HepG2 (cell line): Measurements from ENCODE around the gene PCDHB3. TPM values are rescaled to one million over a fixed set of nuclear protein-coding genes. Genes with fewer than 3 reads are reported as not detected.

Experiments
- ATAC-seq: fragments of 200-7000 bp; cut with Tn5 transposase; 3 replicates; pipeline ENCODE4 v1.9.1; 2020; ENCODE audit warnings: mild to moderate bottlenecking, moderate library complexity
- BruUV-seq: library from RNA; stranded (reverse); fragments of 400-500 nt; replicated peaks from 2 replicates; lab custom pipeline; 2021; lab: Mats Ljungman, UMichigan
- CTCF ChIA-PET: fragments of 300-600 bp; formaldehyde crosslinking; extraction: SDS; loops from one replicate; lab custom pipeline; 2021; ENCODE audit warnings: low total read pairs, inconsistent platforms, low intra/inter-chr PET ratio; lab: Yijun Ruan, JAX
- POLR2A ChIA-PET: fragments of 350-600 bp; sonication (Branson Sonifier 250); formaldehyde crosslinking; loops from one replicate; lab custom pipeline; 2020; ENCODE audit warnings: antibody characterized with exemption, inconsistent platforms; lab: Yijun Ruan, JAX
- DNase-seq: peaks from one replicate; pipeline ENCODE4 v3.0.0-alpha.2; 2015; ENCODE audit warnings: low spot score
- FAIRE-seq: peaks from 3 replicates; lab custom pipeline; 2011; peaks lifted over from hg19 to GRCh38; lab: Jason Lieb, UNC
- H2AFZ ChIP-seq: one replicate; pipeline ENCODE4 v1.6.1; 2011; ENCODE audit warnings: low read length, inconsistent platforms
- H3K27ac ChIP-seq: fragments of 300-600 bp; 3 replicates; pipeline ENCODE4 v1.8.0; 2011; ENCODE audit warnings: mixed run types, mild to moderate bottlenecking, mixed read lengths, low read length, inconsistent platforms; ENCODE audit not compliant: insufficient read depth; ENCODE audit errors: extremely low read length
- H3K27me3 ChIP-seq, 2 experiments: fragments of 200-600 bp in 1 of 2; 2 replicates in 1 of 2; 3 replicates in 1 of 2; pipeline versions ENCODE4 v1.6.0 to v1.8.0; 2011; ENCODE audit warnings: low read length in 2 of 2, mild to moderate bottlenecking in 2 of 2, moderate library complexity in 2 of 2, inconsistent platforms in 1 of 2; ENCODE audit not compliant: insufficient read depth in 2 of 2, control insufficient read depth in 1 of 2
- H3K36me3 ChIP-seq, 2 experiments: fragments of 200-600 bp in 1 of 2; replicated peaks in 1 of 2; 2 replicates in 1 of 2; 3 replicates in 1 of 2; pipeline versions ENCODE4 v1.5.1 to v1.8.0; 2011; ENCODE audit warnings: low read length in 2 of 2, inconsistent platforms in 1 of 2; ENCODE audit not compliant: insufficient read depth in 2 of 2, control insufficient read depth in 1 of 2
- H3K4me1 ChIP-seq: 2 replicates; pipeline ENCODE4 v1.5.1; 2012; ENCODE audit warnings: low read length, inconsistent platforms; ENCODE audit not compliant: insufficient read depth
- H3K4me2 ChIP-seq: 2 replicates; pipeline ENCODE4 v1.6.0; 2011; ENCODE audit warnings: low read depth, low read length, inconsistent platforms
- H3K4me3 ChIP-seq, 3 experiments: fragments of 200-600 bp in 1 of 3; sonication (generic), shearing (Covaris generic) in 1 of 3; replicated peaks in 1 of 3; 2 replicates each; pipeline ENCODE4 v1.5.1; 2011 to 2016; ENCODE audit warnings: low read length in 3 of 3, inconsistent platforms in 2 of 3, low read depth in 2 of 3, mild to moderate bottlenecking in 2 of 3, control low read depth in 1 of 3, mixed read lengths in 1 of 3; ENCODE audit not compliant: insufficient read depth in 1 of 3
- H3K79me2 ChIP-seq: one replicate; pipeline ENCODE4 v1.6.1; 2011; ENCODE audit warnings: low read length, inconsistent platforms; ENCODE audit not compliant: insufficient read depth
- H3K9ac ChIP-seq: 2 replicates; pipeline ENCODE4 v1.6.0; 2011; ENCODE audit warnings: mild to moderate bottlenecking, low read depth, low read length, inconsistent platforms; ENCODE audit not compliant: insufficient read depth
- H3K9me3 ChIP-seq: 2 replicates; pipeline ENCODE4 v1.5.1; 2012; ENCODE audit warnings: mild to moderate bottlenecking, low read length
- H4K20me1 ChIP-seq: 2 replicates; pipeline ENCODE4 v1.6.0; 2011; ENCODE audit warnings: inconsistent platforms, mild to moderate bottlenecking, low read length, moderate library complexity; ENCODE audit not compliant: insufficient read depth
- CEBPZ ChIP-seq: IDR thresholded peaks from 2 replicates; pipeline ENCODE4 v1.6.1; 2012; ENCODE audit warnings: low read length, improper control_type of control experiment
- FOXK1 ChIP-seq: sonication (generic); formaldehyde crosslinking; IDR thresholded peaks from 2 replicates; pipeline ENCODE4 v1.4.0; 2020; ENCODE audit warnings: low read depth, missing genetic modification reagents, borderline replicate concordance
- GTF2F1 ChIP-seq: fragments of 150-350 bp; IDR thresholded peaks from 2 replicates; pipeline ENCODE4 v1.6.1; 2014; ENCODE audit warnings: low read length
- LCORL ChIP-seq, 2 experiments: fragments of 450-650 bp in 1 of 2; sonication (generic) in 1 of 2; formaldehyde crosslinking in 1 of 2; IDR thresholded peaks; 2 replicates each; pipeline versions ENCODE4 v1.5.0 to v1.6.1; 2017 to 2020; ENCODE audit warnings: antibody characterized with exemption in 1 of 2, missing genetic modification reagents in 1 of 2
- MATR3 ChIP-seq: sonication (generic); formaldehyde crosslinking; IDR thresholded peaks from 2 replicates; pipeline ENCODE4 v1.4.0; 2020; ENCODE audit warnings: missing genetic modification reagents
- REST ChIP-seq, 2 experiments: IDR thresholded peaks; 2 replicates each; pipeline ENCODE4 v1.6.1; 2011 to 2012; ENCODE audit warnings: low read length in 2 of 2, borderline replicate concordance in 1 of 2, low read depth in 1 of 2, mild to moderate bottlenecking in 1 of 2, moderate library complexity in 1 of 2
- RFXANK ChIP-seq: IDR thresholded peaks from 2 replicates; pipeline ENCODE4 v1.6.1; 2016
- ZNF124 ChIP-seq: sonication (generic); formaldehyde crosslinking; IDR thresholded peaks from 2 replicates; pipeline ENCODE4 v1.4.0; 2020; ENCODE audit warnings: missing genetic modification reagents
- ZNF276 ChIP-seq: sonication (generic); formaldehyde crosslinking; IDR thresholded peaks from 2 replicates; pipeline ENCODE4 v1.4.0; 2020; ENCODE audit warnings: mild to moderate bottlenecking, low read depth, missing genetic modification reagents
- ZNF281 ChIP-seq: sonication (generic); formaldehyde crosslinking; IDR thresholded peaks from 2 replicates; pipeline ENCODE4 v1.4.0; 2020; ENCODE audit warnings: missing genetic modification reagents, borderline replicate concordance
- ZNF431 ChIP-seq: sonication (generic); formaldehyde crosslinking; IDR thresholded peaks from 2 replicates; pipeline ENCODE4 v1.9.0; 2022; ENCODE audit warnings: missing genetic modification reagents, low read depth, mild to moderate bottlenecking, borderline replicate concordance
- ZNF761 ChIP-seq: sonication (generic); formaldehyde crosslinking; conservative IDR thresholded peaks from 2 replicates; pipeline ENCODE4 v1.4.0; 2020; ENCODE audit warnings: mild to moderate bottlenecking, missing genetic modification reagents
- WGBS: methylation state at CpG from one replicate; pipeline ENCODE4 v1.1.6; 2017; ENCODE audit warnings: low lambda C conversion rate; 5-methylcytosine and 5-hydroxymethylcytosine counted together
- in situ Hi-C: cut with HindIII; loops from 2 replicates; pipeline ENCODE4 v1.10.0; 2017; ENCODE audit warnings: low pct_unique_long_range_greater_than_20kb; ENCODE audit not compliant: extremely low pct_ligation_motif_present
- intact Hi-C: fragments of 100-400 bp; cut with micrococcal nuclease; formaldehyde crosslinking; loops from one replicate; pipeline ENCODE4 v1.10.0; 2022; ENCODE audit not compliant: unreplicated experiment
- polyA plus RNA-seq, 8 experiments: library from polyadenylated mRNA; depleted of rRNA in 3 of 8; stranded (reverse) in 7 of 8; unstranded in 1 of 8; fragments of >200 nt; fragmentation: Illumina TruSeq in 4 of 8; extraction: Trizol in 4 of 8; gene quantifications; 2 replicates each; pipeline versions ENCODE4 v1.2.1 to v1.2.3, GENCODE V29; 2011 to 2016; ENCODE audit warnings: low read depth in 4 of 8, missing spikeins in 1 of 8, mixed read lengths in 1 of 8; ENCODE audit not compliant: insufficient read depth in 1 of 8
- total RNA-seq, 5 experiments: library from RNA; depleted of rRNA; stranded (reverse); fragments of >200 nt; fragmentation: Illumina TruSeq; extraction: Trizol; gene quantifications; 2 replicates each; pipeline ENCODE4 v1.2.3, GENCODE V29; 2016; ENCODE audit warnings: low read depth in 1 of 5

The PCDHB3 gene
- total and polyA plus RNA-seq, 2 of the 13 experiments (the other 11 are each of a cell fraction or from before 2014, with no cell fraction given), result 0.25 to 0.29 TPM

- in situ Hi-C loops, result no loop called here
- H3K79me2 ChIP-seq, result no peaks in the 10 kb centered on the region
- H2AFZ ChIP-seq, result no peak overlapping the region
- H4K20me1 ChIP-seq, result no peaks in the 10 kb centered on the region
- BruUV-seq, result no TSS peak
- DNase-seq (no peak), ATAC-seq (no peak), FAIRE-seq (no peak)
- H3K4me2 ChIP-seq, result 0 out of 2 replicates have a peak overlapping the region, but pooled peaks have one; percentile 4
- ChIA-PET CTCF (no interaction called here), POLR2A (no interaction called here)
- H3K4me3 ChIP-seq, result no peak overlapping the region
- 43% methylated on average over 19 of the region's 19 CpGs for WGBS
- no peaks in the 10 kb centered on the region for H3K36me3 ChIP-seq
- no peaks in the 10 kb centered on the region for H3K27me3 ChIP-seq
- H3K4me1 ChIP-seq, result no peaks in the 10 kb centered on the region
- H3K9me3 ChIP-seq, result peaks cover 9% of the 10 kb centered on the region
- H3K9ac ChIP-seq, result no peak overlapping the region
- H3K27ac ChIP-seq, result no peak overlapping the region
- intact Hi-C loops, result no loop called here
- TF ChIP-seq ZNF124 (CRISPR knock-in tag) (no peak), REST (IDR thresholded peaks at IDR 0.05; ENCODE audit: borderline replicate concordance in 1 of 2, low read depth in 1 of 2, low read length in 2 of 2) (no peak), RFXANK (CRISPR knock-in tag) (no peak), ZNF276 (no peak), MATR3 (CRISPR knock-in tag) (no peak), ZNF761 (CRISPR knock-in tag) (no peak), GTF2F1 (no peak), CEBPZ (no peak), ZNF431 (CRISPR knock-in tag) (no peak), LCORL (IDR thresholded peaks at IDR 0.05) (no peak), LCORL (CRISPR knock-in tag; IDR thresholded peaks at IDR 0.05) (no peak), ZNF281 (CRISPR knock-in tag) (no peak), FOXK1 (no peak)
These were observed 35.5 kb downstream of the PCDHB3 start for GRCh38 chr5:141135718-141136266.
